DMS79 treated with DMSO at 0.1 percent for 48 hours (cell line): Measurements from ENCODE around the gene MIPOL1.
"Not testable (repeated sequence)": the region's sequence is repeated elsewhere in the genome, so short reads cannot be mapped to it uniquely, and the experiment has no call there.

Source experiments
- DNase-seq: peaks from one replicate; lab custom pipeline; 2025; lab: John Stamatoyannopoulos, UW

Gene MIPOL1

DNA sequence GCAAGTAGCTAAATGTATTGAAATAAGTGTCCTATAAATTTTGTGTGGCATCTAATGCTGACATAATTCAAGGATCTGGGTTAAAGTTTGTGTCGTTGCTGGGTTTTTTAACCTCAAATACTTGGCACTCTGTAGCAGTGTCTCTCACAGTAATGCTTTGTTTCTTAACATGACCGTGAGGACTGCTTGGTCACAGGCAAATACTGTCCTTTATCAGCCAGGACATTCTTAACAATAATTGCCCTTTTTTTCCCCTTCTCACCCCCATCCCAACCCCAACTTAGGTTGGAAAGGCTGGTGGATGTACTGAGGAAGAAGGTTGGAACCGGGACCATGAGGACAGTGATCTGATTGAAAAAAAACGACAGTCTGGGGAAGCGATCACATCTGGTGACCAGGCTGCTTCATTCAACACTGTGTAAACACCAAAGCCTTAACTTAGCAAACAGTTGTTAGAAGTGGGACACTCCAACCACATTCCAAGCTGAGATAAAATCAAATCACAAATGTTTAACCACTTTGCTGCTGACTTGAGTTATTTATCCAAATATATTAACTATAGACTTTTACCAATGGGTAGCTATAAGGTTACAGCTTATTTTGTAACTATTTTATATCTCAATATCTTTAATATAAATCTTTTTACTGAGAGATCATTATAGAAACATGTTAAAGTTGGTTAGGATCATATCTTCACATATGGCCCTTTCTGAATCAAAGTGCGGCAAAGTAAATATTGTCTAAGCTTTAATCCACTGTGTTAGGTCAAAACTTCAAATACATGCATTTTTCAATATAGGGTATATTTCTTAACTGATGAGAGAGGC, 349.1 kb downstream of the MIPOL1 start:
- no peak for DNase-seq

DNA sequence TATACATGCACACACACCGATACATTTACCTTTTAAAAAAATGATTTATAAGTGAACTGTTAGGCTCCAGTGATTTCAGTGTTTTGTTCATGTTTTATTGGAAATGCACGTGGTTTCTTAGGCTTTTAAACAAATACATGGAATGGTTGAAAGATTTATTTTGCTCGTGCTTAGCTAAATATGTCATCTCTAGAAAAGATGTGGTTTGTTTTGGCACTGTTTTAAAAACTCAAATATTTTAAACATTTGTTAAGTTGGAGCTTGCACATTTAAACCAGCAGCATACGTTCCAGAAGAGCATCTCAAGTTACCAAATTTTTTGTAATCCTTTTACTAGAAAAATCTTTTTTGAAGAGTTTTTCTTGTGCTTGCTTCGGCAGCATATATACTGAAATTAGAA, 352.8 kb downstream of the MIPOL1 start:
- no peak for DNase-seq

DNA sequence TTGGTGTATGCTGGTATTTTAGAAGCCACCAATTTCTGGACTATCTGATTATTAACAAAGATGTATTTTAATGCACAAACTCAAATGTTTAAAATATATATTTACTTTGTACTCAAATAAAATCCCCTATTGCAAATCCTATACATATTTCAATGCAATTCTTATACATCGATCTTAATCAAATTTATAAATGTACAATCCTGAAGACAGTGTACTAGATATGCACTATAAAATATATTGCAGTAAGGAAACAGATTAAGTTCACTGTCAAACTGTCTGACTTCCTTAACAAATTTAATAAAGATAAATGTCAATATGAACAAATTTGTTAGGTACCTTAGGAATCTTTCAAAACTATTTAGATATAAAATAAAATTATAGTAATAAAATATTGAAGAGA, 353.4 kb downstream of the MIPOL1 start:
- DNase-seq, result no peak

DNA sequence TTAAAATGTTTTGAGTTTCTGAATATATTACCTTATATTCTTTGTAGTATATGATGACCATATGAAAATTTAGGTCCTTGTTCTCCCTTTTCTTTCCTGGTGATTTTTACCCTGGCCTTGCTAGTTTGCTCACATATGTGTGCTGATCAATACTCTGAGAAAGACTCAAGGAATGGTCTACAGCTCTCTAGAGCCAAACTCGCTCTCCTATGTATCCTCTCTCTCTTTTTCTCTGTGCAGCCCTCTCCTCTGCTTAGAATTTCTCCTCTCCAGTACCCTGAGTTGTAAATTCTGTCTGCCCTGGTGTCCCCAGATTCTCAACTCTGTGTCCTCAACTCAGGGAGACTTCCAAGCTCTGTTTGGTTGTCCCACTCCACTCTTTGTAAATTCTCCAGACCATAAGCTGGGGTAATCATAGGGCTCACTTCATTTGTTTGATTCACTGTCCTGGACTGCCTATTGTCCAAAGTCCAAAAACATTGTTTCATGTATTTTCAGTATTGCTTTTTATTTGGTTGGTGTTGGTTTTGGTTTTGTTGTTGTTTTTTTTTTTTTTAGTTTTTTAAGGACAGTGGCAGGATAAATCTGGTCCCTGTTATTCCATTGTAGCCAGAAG, 356.3 kb downstream of the MIPOL1 start:
- DNase-seq, result no peak

DNA sequence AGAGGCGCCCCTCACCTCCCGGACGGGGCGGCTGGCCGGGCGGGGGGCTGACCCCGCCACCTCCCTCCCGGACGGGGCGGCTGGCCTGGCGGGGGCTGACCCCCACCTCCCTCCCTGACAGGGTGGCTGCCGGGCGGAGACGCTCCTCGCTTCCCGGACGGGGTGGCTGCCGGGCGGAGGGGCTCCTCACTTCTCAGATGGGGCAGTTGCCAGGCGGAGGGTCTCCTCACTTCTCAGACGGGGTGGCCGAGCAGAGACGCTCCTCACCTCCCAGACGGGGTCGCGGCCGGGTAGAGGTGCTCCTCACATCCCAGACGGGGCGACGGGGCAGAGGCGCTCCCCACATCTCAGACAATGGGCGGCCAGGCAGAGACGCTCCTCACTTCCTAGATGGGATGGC, 357.9 kb downstream of the MIPOL1 start:
- not testable (repeated sequence) for DNase-seq

DNA sequence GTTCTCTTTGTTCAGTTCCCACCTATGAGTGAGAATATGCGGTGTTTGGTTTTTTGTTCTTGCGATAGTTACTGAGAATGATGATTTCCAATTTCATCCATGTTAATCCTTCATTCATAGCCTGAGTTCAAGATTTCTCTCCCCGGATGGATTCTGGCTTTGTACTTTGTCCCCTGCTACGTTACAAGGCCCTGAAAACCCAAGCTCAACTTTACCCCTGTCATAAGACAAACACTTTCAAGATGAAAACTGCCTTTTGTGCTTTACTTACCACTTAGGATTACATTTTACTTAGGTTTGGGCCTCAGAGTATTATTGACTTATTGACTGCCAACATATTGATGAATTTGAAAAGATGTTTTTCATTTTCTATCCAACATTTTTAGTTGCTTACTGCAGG, 361.0 kb downstream of the MIPOL1 start:
- no peak for DNase-seq

DNA sequence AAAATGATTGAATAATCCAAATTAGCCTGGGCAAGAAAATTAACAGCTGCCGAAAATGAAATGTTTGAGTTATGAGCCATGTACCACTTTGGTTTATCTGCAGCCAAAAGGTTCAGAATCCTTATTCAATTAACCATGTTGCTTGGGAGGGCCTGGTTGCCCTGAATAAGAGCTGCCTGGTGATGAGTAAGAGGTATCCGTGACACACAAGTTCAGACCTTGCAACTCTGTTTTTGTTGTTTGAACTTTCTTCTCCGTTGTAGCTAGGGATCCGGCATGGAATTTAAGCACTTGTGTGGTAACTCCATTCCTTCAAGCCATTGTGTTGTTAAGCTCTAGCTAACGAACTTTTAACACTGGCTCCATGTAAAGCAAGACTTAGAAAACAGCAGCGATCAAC, 361.6 kb downstream of the MIPOL1 start:
- no peak for DNase-seq

DNA sequence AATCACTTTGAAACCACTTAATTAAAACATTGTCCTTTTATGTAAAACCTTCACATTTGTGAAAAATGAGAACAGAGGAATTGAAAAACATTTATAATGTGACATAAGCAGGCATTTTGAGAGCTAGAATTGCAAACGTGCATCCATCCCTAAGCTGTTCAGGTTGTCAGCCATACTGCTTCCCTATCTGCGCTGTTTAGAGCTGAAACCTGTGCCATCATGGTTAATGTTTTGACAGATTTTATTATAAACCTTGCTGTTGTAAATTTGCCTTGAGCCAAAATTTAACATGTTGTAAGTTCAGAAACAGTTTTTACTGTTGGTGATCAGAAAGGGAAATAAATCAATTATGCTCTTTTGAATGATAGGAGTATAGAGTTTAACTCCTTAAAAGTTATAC, 365.5 kb downstream of the MIPOL1 start:
- no peak for DNase-seq

DNA sequence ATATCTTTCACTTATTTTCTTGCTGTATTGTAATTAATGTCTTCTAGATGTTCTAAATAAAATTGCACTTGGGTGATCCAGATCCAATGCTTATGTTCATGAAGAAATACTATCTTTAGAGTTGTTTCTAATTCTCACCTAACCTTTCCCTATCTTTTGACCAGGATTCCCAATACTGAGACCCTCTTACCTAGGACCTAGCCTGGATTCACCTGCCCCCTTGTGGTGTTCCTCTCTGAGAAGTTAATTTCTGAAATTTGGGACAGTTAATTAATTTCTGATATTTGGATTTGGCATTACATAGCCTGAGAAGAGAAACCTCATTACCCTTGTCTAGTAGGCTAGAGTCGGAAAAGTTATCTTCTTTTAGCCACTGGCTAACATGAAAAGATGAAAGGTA, 367.8 kb downstream of the MIPOL1 start:
- DNase-seq, result no peak

DNA sequence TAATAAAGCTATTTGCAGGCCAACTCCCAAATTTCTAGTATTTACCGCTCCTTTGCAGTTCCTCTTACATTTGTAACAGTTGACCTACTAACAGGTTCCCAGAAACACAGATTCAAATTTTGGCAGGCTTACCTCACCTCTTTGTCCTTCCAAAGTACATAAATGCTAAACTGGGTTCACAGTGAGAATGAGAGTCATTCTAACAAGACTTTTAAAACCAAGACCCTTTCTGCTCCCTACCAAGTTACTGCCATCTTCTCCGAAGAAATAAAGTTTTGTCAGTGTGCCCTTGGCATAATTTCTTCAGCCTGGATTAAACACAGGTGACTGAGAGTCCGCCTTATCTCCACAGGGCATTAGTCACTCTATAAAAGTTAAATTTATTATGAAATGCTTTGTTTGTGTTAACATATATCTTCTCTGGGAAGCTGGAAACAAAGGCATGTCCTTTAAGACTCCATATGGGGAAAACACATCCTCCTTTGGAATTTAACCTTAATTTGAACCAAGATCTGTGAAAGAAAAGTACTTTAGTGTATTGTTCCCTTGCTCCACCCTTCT, 369.2 kb downstream of the MIPOL1 start:
- no peak for DNase-seq

DNA sequence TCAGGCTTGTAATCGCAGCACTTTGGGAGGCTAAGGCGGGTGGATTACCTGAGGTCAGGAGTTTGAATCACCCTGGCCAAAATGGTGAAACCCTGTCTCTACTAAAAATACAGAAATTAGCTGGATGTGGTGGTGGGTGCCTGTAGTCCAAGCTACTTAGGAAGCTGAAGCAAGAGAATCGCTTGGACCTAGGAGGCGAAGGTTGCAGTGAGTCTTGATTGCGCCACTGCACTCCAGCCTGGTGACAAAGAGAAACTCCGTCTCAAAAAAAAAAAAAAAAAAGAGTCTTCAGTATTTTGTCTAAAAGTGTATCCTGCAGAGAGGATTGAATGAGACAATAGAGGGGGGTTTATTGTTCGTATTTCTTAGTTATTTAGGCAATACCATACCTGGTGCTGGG, 372.0 kb downstream of the MIPOL1 start:
- DNase-seq, result no peak

DNA sequence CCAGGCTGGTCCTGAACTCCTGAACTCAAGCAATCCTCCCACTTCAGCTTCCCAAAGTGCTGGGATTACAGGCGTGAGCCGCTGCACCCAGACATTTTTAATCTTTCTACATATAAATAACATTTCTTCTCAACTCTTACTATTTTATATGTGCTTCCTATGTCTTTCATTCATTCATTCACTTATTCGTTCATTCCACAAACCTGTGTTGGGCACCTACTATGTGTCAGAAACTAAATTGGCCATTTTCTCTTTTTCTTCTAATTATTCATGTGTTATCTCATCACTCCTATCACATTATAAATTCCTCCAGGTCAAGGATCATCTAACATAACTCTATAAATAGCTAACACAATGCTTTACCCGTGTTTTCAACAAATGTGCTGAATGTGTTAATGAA, 373.7 kb downstream of the MIPOL1 start:
- no peak for DNase-seq

DNA sequence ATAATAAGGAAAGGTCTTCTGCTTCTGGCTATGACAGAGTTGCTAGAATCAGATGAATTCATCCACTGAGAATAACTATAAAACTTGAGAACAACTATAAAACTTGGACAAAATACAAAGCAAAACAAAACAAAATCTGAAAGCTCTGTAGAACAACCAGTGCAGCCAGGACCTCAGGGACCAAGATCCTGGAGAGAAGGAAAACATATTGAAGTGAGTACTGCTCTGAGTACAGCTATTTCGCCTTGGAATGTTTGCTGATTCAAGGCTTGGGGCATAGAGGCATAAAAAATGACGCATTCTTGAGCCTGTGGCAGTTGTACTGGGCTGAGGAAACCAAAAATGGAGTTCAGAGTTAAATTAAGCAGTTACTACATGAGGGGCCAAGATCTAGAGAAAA, 375.6 kb downstream of the MIPOL1 start:
- no peak for DNase-seq

DNA sequence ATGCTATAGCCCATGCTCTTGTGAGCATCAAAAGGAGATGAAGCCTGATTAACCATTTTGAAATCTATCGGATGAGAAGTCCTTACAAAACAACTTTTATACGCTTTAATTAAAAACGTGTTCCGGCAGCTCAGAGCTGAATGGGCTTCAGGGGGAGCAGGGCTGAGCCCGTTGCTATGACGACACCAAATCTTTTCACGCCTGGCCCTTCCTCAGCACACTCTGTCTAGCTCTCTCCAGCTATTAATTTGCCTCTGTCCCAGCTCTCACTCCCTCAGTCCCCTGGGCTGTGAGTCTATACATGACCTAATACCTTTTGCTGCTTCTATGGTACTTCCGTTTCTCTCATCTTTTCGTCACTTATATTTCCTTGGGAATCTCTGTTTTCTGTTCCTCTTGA, 381.5 kb downstream of the MIPOL1 start:
- no peak for DNase-seq

DNA sequence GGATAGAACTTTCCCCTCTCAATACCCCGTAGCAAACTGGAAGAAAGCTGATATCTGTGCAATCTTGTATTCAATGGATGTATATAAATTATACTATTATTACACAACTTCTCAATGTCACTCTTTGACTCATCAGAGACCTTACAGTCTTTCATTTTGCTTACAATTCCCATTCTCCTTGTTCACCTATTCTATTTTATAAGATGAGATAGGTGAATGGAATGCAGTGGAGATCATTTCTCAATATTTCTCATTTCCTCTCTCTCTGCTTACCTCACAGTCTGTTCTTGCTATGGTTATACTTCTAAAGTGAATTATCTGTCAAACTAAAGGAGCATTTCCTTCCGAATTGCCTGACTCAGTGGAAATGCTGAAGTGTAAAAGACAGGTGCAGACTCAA, 382.4 kb downstream of the MIPOL1 start:
- no peak for DNase-seq

DNA sequence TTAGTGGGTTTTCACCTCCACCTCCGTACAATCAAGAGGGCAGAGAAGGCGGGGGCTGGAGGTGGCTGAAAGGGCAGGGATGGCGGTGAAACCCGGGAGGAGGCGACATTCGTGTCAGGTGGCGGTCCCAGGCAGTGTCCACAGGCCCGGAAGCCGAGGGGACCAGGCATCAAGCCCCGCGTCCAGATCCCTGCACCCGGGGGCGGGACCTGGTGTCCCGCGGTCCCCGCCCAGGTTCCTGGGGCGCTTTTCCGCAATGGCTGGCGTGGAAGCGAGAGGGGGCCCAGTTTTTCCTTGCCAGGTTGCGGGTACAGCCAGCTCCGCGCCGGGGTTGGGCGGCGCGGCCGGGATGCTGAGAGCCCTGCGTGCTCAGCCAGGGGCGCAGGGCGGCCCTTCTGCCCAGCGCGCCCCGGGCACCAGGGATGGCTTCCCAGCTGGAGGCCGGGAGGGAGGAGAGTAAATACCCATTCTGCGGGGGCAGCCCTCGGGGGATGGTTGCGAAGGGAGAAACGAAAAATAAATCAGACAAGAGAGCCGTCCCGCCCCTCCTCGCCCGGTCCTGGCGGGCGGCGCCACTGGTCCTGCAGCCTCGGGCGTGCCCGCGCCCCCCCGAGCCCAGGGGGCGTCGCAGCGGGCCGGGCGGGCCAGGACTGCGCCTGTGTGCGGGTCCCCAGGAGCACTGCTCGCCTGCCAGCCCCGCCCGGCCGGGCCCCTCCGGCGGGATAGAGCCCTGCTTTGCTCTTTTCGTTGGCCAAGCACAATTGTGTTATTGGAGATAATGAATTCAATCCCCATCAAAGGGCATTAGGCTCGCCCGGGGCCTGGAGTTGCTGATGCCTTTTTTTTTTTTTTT, 385.8 kb downstream of the MIPOL1 start:
- peak; percentile 74 for DNase-seq

DNA sequence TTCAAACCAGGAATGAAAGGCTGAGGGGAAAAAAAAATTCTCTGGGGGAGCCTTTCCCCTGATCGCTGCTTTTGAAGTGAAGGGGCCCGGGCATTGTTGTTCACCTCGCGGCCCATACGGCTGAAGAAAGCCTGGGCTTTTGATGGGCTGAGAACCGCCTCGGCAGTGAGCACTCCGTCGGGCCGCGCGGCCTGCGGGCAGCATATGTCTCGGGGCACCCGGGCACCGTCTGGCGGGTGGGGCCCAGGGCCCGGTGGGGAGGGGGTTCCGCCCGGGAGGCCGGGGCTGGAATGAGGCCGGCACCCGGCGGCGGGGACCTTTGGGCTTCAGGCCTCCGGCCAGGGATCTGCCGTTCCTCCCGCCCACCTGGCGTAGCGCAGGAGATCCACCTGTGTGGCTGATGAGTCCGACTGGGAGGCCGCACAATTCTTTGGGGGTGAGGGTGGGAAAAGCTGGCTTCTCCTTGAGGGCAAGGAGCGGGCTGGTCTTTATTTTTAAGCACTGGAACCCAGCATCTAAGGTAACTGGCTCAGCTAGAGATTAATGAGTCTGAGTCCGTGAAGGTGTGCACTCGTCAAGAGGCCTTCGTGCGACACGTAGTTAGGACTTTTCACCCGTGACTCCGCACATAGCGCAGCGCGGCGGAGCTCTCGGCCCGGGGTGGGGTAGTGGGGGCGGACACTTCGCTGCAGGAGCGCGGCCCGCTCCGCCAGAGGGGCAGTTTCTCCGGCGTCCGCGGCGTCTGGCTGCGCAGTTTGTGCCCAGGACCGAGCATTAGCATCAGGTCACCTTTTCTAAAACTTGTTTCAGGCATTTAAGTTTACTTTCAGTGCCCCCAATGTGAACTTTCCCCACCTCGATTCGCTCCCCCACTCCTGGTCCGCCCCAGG, 386.7 kb downstream of the MIPOL1 start:
- DNase-seq, result peak; percentile 56

DNA sequence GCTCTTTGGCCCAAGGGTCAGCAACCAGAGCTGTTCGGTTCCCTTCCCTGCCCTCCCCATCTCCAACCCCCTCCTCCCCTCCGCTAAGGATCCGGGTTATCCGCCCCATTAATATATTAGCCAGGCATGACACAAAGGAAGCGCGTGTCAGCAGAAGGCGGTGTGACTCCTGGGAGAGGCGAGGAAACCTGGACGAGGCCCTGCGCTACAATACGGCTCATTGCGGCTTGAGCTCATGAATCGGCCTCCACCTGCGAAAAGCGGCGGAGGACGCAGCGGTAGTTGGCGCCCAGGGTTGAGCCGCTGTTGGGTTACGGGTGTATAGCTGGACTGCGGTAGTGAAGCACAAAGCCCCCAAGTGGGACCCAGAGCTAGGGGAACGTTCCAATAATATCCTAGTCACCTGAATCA, 387.4 kb downstream of the MIPOL1 start:
- peak; percentile 71 for DNase-seq

DNA sequence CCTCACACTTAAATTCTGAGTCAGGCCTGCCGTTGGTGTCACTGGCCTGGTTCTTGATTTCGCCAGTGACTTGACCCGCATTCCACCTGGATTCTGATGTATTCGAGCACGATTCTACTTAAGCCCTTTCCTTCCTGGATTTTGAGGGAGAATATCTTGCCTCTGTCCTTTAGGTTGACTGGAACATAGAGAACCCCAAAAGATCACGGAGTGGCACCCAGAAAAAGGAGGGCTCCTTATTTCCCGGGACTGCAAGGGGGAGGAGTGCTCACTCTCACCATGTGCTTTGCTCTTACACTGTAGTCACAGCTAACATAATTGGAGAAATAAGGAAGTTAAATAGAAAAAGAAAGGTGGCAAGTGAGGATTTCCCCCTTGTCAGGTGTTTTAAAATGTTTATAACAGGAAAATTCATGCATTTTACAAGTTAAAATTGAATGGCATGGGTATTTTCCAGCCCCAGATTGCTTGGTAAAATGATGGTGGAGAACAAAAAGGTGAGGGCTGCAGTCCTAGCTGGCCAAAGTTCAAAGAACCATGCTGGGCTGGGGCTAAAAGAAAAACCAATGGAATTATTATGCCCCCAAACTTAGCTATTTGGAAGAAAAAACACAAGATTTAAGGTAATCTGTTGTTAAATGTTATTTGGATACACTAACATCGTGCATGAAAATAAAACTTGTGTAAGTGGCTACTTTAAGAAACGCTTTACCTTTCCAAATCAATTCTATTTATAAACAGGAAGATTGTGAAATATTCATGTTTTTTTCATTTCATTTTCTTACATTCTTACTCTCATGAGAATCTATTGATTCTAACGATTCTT, 388.4 kb downstream of the MIPOL1 start:
- DNase-seq, result no peak

DNA sequence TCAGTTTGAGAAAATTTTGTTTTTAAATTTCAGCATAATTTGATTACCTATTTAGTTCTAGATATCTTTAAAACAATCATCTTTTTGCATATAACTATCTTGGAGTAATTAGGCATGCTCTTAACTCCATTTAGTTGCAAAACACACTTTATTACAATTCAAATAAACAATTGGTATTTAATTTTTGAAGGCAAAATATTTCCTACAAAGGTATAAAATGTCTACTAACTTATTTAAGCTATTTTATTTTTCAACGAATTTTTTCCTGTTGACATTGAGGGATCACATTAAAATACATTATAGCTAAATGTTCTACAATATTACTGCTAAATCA, 389.0 kb downstream of the MIPOL1 start:
- DNase-seq, result no peak
